HG02943 (cell line): ENCODE data around the gene CD226.
"Not testable (repeated sequence)": the region's sequence is repeated elsewhere in the genome, so short reads cannot be mapped to it uniquely, and the experiment has no call there.

Experiments
- ATAC-seq: cut with Tn5 transposase; IDR thresholded peaks from one replicate; pipeline ENCODE4 v1.9.1; 2021; ENCODE audit warnings: mild to moderate bottlenecking, low read depth, moderate library complexity; ENCODE audit not compliant: unreplicated experiment

Gene CD226

GRCh38 chr18:69956665-69957620, 9.3 kb upstream of the CD226 start:
- no peak for ATAC-seq

- ATAC-seq: peak; percentile 45
Observed at GRCh38 chr18:69956057-69956456, 8.4 kb upstream of the CD226 start.

GRCh38 chr18:69954719-69955480, 7.2 kb upstream of the CD226 start:
- no peak for ATAC-seq

GRCh38 chr18:69953191-69953590, 5.5 kb upstream of the CD226 start:
- ATAC-seq: no peak

- no peak for ATAC-seq
Observed at GRCh38 chr18:69951182-69951581, 3.5 kb upstream of the CD226 start.

- ATAC-seq: peak; percentile 7
Observed at GRCh38 chr18:69949538-69949936, 1.9 kb upstream of the CD226 start.

GRCh38 chr18:69948919-69949537, 1.4 kb upstream of the CD226 start:
- peak; percentile 85 for ATAC-seq

GRCh38 chr18:69948256-69948655, 583 bp upstream of the CD226 start:
- ATAC-seq: no peak

- ATAC-seq: no peak
Observed at GRCh38 chr18:69946608-69947155, 991 bp downstream of the CD226 start.

- no peak for ATAC-seq
Observed at GRCh38 chr18:69945220-69946114, 2.2 kb downstream of the CD226 start.

GRCh38 chr18:69944436-69944835, 3.2 kb downstream of the CD226 start:
- ATAC-seq: no peak

GRCh38 chr18:69943021-69943420, 4.7 kb downstream of the CD226 start:
- ATAC-seq: no peak

GRCh38 chr18:69941183-69941582, 6.5 kb downstream of the CD226 start:
- no peak for ATAC-seq

- ATAC-seq: not testable (repeated sequence)
Observed at GRCh38 chr18:69939812-69940211, 7.9 kb downstream of the CD226 start.

GRCh38 chr18:69936191-69936558, 11.5 kb downstream of the CD226 start:
- no peak for ATAC-seq

GRCh38 chr18:69935319-69936190, 12.1 kb downstream of the CD226 start:
- ATAC-seq: peak; percentile 98

GRCh38 chr18:69934601-69935265, 12.9 kb downstream of the CD226 start:
- ATAC-seq: no peak

- ATAC-seq: no peak
Observed at GRCh38 chr18:69929041-69929774, 18.5 kb downstream of the CD226 start.
